NOMO-1 treated with DMSO at 0.1 percent for 48 hours (cell line): ENCODE data around the gene LMX1B.

Experiments
- DNase-seq: peaks from one replicate; lab custom pipeline; 2025; ENCODE audit not compliant: unreplicated experiment; lab: John Stamatoyannopoulos, UW

The LMX1B gene

GRCh38 chr9:126735482-126735881 lies 121.8 kb downstream of the LMX1B start:
- DNase-seq: no peak

DNA sequence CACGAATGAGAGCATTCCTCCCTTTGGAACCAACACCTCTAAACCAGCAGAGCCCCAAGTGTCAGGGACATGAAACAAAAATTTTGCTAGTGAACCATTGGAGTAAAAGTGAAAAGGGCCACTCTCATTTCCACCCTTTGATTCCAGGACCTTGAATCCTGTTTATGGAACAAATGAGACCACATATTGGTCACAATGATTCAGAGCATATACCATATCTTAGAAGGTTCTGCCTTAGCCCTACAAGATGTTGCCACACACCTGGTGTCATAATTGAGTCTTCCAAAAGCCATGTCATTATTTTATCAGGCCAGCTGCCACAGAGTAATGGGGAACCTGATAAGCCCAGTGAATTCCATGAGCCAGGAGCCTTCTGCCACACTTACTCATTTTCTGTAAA lies 124.8 kb downstream of the LMX1B start:
- DNase-seq: no peak

DNA sequence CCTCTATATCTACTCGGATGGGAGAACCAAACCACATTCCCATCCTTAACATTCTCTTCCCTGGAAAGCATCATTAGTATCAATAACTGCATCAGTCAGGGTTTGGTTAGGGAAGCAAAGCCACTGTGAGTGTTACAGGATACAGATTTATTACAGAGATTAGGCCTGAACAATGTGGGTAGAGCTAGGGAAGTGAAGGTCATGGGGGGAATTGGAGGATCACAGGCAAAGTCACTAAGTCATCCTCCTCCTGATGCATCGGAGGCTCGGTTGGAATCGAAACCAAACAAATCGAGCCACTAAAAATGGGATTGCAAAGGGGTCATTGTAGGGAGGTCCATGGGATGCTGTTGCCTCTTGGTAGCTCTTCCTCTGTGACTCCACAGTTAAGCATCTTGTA lies 129.3 kb downstream of the LMX1B start:
- DNase-seq: no peak

DNA sequence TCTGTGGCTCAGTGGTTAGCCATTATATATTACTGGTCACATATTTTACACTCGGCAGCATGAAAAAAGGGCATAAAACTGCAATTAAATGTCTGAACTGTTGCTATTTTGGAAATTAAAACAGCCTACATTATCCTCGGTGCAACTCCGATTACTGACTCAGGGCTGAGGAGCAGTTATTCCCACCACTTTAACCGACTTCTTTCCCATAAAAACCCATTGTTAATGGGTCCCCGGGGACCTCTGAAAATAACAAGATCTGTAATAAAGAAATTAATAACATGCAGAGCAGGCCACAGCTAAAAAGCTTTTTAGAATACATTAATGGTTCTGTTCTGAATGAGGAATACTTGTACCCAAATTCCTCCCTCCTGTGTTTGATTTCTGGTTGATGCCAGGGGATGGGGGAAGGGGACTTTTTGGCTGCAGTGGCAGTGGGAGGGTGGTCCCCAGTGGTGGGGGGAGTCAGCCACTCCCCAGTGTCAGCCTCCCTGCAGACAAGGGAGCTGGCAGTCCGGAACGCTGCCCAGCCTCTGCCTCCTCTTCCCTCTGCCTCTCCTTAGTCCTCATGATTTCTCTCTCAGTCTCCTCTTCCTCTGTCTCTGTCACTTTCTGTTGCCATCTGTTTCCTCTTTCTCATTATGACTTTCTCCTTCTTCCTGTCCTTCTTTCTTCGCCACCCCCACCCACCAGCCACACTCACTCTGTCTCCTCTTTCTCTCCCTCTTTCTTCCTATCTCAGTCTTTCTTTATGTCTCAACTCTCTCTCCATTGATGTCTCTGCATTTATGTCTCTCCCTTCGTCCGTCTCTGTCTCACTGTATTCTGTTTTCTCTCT lies 132.1 kb downstream of the LMX1B start:
- DNase-seq: peak; percentile 59
